GM23338 (cell line): ENCODE measurements around the gene PNPLA3. TPM values are rescaled to one million over a fixed set of nuclear protein-coding genes. Genes with fewer than 3 reads are reported as not detected.
A peak's percentile ranks its signal among the peaks of the same experiment; 100 is the strongest.

ENCODE experiments used
- ATAC-seq: fragments of 200-7000 bp; cut with Tn5 transposase; 3 replicates; pipeline ENCODE4 v1.9.1; 2020
- DNase-seq: peaks from one replicate; pipeline ENCODE4 v3.0.0-alpha.2; 2015; ENCODE audit warnings: low spot score
- H2AFZ ChIP-seq: fragments of 200-600 bp; sonication (generic); 2 replicates; pipeline ENCODE4 v1.8.0; 2016; ENCODE audit warnings: antibody characterized with exemption, mild to moderate bottlenecking, moderate library complexity
- H3F3A ChIP-seq: fragments of 200-600 bp; sonication (generic); replicated peaks from 2 replicates; pipeline ENCODE4 v1.8.0; 2017; ENCODE audit warnings: antibody characterized with exemption, mixed run types, low read depth
- H3K27ac ChIP-seq: fragments of 200-600 bp; sonication (generic); 2 replicates; pipeline ENCODE4 v1.6.1; 2016; ENCODE audit warnings: low read depth
- H3K27me3 ChIP-seq: fragments of 200-600 bp; sonication (generic); 2 replicates; pipeline ENCODE4 v1.8.0; 2016; ENCODE audit warnings: mild to moderate bottlenecking, mixed run types, moderate library complexity; ENCODE audit not compliant: insufficient read depth
- H3K36me3 ChIP-seq: fragments of 200-600 bp; sonication (generic); 2 replicates; pipeline ENCODE4 v1.8.0; 2016; ENCODE audit warnings: mild to moderate bottlenecking; ENCODE audit not compliant: insufficient read depth
- H3K4me1 ChIP-seq: fragments of 200-600 bp; sonication (generic); 2 replicates; pipeline ENCODE4 v1.8.0; 2016; ENCODE audit warnings: mild to moderate bottlenecking, moderate library complexity; ENCODE audit not compliant: insufficient read depth
- H3K4me2 ChIP-seq: fragments of 200-600 bp; sonication (generic); 2 replicates; pipeline ENCODE4 v1.7.1; 2017; ENCODE audit warnings: mixed run types
- H3K4me3 ChIP-seq: fragments of 200-600 bp; sonication (generic); 2 replicates; pipeline ENCODE4 v1.6.1; 2016; ENCODE audit warnings: mixed run types
- H3K79me2 ChIP-seq: fragments of 200-600 bp; sonication (generic); replicated peaks from 2 replicates; pipeline ENCODE4 v1.8.0; 2017; ENCODE audit warnings: mild to moderate bottlenecking; ENCODE audit not compliant: insufficient read depth
- H3K9me2 ChIP-seq: fragments of 200-600 bp; sonication (generic); 2 replicates; pipeline ENCODE4 v1.8.0; 2017; ENCODE audit not compliant: insufficient read depth
- H4K20me1 ChIP-seq: fragments of 200-600 bp; sonication (generic); replicated peaks from 2 replicates; pipeline ENCODE4 v1.8.0; 2017; ENCODE audit warnings: mild to moderate bottlenecking; ENCODE audit not compliant: insufficient read depth
- H3K27ac Mint-ChIP-seq: 2 replicates; pipeline ENCODE4 v1.8.0; 2020; ENCODE audit warnings: inconsistent platforms, mild to moderate bottlenecking, moderate library complexity, mixed read lengths
- H3K27me3 Mint-ChIP-seq: 3 replicates; pipeline ENCODE4 v1.8.0; 2022; ENCODE audit warnings: low read depth, mild to moderate bottlenecking, moderate library complexity, mixed read lengths, inconsistent platforms; ENCODE audit not compliant: insufficient read depth, poor library complexity
- H3K36me3 Mint-ChIP-seq: 3 replicates; pipeline ENCODE4 v1.8.0; 2021; ENCODE audit warnings: low read depth, mild to moderate bottlenecking, inconsistent platforms, moderate library complexity, mixed read lengths
- H3K4me1 Mint-ChIP-seq: 3 replicates; pipeline ENCODE4 v1.8.0; 2020; ENCODE audit warnings: mild to moderate bottlenecking, inconsistent platforms, mixed read lengths
- H3K4me3 Mint-ChIP-seq: 3 replicates; pipeline ENCODE4 v1.8.0; 2021; ENCODE audit warnings: moderate library complexity, mild to moderate bottlenecking, inconsistent platforms, mixed read lengths
- H3K9me3 Mint-ChIP-seq: 3 replicates; pipeline ENCODE4 v1.8.0; 2020; ENCODE audit warnings: moderate library complexity, mild to moderate bottlenecking, inconsistent platforms, mixed read lengths
- EZH2 ChIP-seq: fragments of 200-600 bp; sonication (generic); IDR thresholded peaks from one replicate; pipeline ENCODE4 v1.8.0; 2017; ENCODE audit warnings: antibody characterized with exemption, mild to moderate bottlenecking, low read depth; ENCODE audit not compliant: unreplicated experiment
- NANOG ChIP-seq: IDR thresholded peaks from 2 replicates; pipeline ENCODE4 v1.6.1; 2016; ENCODE audit warnings: antibody characterized with exemption, borderline replicate concordance
- REST ChIP-seq: IDR thresholded peaks from one replicate; pipeline ENCODE4 v1.6.1; 2018; ENCODE audit warnings: antibody characterized with exemption; ENCODE audit not compliant: unreplicated experiment
- ZNF462 ChIP-seq: fragments of 250-450 bp; sonication (Bioruptor Pico); IDR thresholded peaks from 2 replicates; pipeline ENCODE4 v1.5.0; 2020; ENCODE audit warnings: mild to moderate bottlenecking, moderate library complexity
- polyA plus RNA-seq: library from polyadenylated mRNA; unstranded; fragments of >200 nt; fragmentation: Nextera tagmentation; extraction: Ambion mirVana; gene quantifications from 2 replicates; pipeline ENCODE4 v1.2.1, GENCODE V29; 2016
- total RNA-seq: library from RNA; depleted of rRNA; stranded (reverse); fragments of >200 nt; shearing (Covaris generic); gene quantifications from 2 replicates; pipeline ENCODE4 v1.2.3, GENCODE V29; 2014

The PNPLA3 gene
- total and polyA plus RNA-seq, 2 experiments from 2014 or later: 17.7 to 23.4 TPM

- TF ChIP-seq ZNF462 (CRISPR knock-in tag) (no peak), REST (no peak)
Observed at GRCh38 chr22:43923191-43923590, 414 bp upstream of the PNPLA3 start (continued).

- H3K36me3 Mint-ChIP-seq: peaks cover 24% of the 10 kb centered on the region
- H3K27me3 Mint-ChIP-seq: peaks cover 12% of the 10 kb centered on the region
- Histone ChIP-seq H3F3A (no peaks in the 10 kb centered on the region), H3K79me2 (peaks cover 28% of the 10 kb centered on the region), H3K4me1 (peaks cover 20% of the 10 kb centered on the region), H4K20me1 (no peaks in the 10 kb centered on the region; the same call in 1 of the 2 replicates), H3K36me3 (peaks cover 16% of the 10 kb centered on the region), H3K27me3 (no peaks in the 10 kb centered on the region), H2AFZ (0 out of 2 replicates have a peak overlapping the region, but pooled peaks have one; percentile 83), H3K27ac (no peak overlapping the region), H3K4me2 (peak overlapping the region; percentile 90), H3K4me3 (peak overlapping the region; percentile 85), H3K9me2 (no peaks in the 10 kb centered on the region)
- H3K4me1 Mint-ChIP-seq: peaks cover 24% of the 10 kb centered on the region
- no peaks in the 10 kb centered on the region for H3K9me3 Mint-ChIP-seq
- peak overlapping the region; percentile 79 for H3K27ac Mint-ChIP-seq
- peak; percentile 3 for ATAC-seq
- peak overlapping the region; percentile 75 for H3K4me3 Mint-ChIP-seq
- DNase-seq: no peak
- TF ChIP-seq NANOG: no peak
- no peak for TF ChIP-seq ZNF462 (CRISPR knock-in tag)
- no peak for TF ChIP-seq EZH2
Observed at GRCh38 chr22:43924877-43925276, 1.3 kb downstream of the PNPLA3 start.
